T-helper 22 cell (primary cell): ENCODE results near the gene CD247.

Source experiments
- DNase-seq: peaks from one replicate; pipeline ENCODE4 v3.0.0-alpha.2; 2020; ENCODE audit warnings: low read depth

The CD247 gene

DNA sequence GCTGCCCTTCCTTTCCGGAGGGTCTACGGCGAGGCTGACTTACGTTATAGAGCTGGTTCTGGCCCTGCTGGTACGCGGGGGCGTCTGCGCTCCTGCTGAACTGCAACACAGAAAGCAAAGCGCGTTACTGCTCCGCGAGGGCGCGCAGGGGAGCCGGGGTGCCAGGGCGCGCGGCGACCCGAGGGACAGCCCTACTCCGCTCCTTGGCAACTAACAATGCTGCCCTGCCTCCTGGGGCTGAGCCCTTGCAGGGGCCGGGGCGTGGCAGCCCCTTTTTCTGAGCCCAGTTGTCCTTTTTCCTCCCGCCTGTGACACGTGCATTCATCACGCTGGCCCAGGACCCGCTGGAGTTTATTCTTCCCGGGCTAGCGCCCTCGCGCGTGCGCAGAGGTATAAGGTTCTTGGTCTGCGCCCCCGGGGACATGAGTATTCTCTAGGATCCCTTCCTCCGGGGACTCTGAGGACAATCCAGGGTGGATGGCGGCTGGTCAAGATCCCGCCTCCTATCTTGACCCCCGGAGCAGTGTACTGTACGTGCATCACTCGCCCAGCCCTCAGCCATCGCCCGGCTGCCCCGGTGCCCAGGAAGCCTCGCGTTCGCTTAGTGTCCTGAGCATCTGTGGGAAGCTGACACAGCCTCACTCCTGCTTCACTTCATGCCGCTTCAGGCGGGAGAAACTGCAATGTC is 78.9 kb downstream of the CD247 start:
- DNase-seq: no peak

DNA sequence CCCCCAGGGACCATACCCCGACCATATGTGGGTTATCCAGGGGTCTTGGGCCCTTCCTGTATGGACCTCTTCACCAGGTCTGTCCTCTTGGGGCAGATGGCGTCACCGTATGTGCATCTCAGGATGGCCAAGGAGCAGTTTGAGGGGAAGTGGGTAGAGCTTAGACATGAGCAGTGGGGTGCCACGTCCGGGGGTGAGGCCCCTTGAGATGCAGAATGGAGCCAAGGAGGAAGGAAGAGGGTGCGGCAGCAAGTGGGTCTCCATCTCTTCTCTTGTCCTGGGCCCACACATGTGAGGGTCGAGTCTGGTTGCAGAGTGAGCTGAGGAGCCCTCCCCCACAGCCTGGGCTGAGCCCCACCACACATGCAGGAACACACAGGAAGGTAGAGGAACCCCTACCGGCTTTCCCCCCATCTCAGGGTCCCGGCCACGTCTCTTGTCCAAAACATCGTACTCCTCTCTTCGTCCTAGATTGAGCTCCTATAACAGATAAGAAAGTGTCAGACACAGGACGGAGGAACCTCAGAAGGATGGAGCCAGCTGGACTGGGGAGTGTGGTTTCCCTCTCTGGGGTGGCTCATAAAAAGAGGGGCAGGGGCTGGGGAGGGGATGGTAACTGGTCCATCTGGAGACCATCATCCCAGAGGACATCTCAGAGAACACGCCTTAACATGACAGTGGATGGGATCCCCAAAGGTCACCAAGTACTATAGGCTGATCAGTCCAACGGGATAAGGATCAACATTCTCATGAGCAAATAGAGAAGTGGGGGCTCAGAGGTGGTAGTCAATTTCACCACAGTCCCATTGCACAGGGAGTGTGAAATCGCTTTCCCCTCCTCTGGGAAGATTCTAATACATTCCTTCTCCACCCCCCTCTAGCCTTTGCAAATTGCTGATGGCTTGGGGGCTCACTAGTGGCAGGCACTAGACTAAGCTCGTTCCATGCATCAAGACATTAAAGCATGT is 79.9 kb downstream of the CD247 start:
- no peak for DNase-seq

DNA sequence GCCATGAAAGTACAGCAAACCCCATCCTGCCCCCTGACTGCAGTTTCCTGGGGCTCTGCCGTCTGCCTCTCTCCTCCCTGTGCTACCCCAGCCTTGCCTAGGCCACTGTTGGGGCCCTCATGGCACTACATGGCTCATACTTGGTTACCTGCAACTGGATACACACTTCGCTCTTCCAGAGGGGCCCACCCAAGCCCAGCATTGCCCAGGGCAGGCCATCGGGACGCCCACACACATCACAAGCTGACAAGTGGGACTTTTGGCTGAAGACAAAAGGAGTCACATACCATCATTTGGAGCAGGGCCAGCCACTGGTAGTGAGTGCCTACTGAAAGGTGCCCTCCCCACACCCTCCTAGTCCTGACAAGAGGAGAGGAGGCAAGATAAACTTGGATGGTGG is 82.8 kb downstream of the CD247 start:
- no peak for DNase-seq

DNA sequence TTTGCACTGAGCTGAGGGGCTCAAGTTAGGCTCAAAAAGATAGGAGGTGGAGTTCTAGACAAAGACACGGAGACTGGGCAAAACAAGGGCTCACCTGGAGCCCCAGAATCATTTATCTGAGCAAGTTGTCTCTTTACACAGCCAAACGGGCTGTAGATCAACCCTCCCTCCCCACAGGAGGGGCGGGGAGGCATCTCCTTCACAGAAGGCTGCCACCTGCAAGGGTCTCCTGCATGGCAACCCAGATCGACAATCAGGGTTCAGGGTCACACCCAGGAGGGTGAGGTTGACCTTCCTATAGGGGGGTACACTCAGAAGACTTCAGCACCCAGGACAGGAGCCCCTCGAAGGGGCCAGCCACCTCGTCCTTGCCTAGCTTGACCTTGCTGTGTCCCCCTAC is 84.0 kb downstream of the CD247 start:
- no peak for DNase-seq

DNA sequence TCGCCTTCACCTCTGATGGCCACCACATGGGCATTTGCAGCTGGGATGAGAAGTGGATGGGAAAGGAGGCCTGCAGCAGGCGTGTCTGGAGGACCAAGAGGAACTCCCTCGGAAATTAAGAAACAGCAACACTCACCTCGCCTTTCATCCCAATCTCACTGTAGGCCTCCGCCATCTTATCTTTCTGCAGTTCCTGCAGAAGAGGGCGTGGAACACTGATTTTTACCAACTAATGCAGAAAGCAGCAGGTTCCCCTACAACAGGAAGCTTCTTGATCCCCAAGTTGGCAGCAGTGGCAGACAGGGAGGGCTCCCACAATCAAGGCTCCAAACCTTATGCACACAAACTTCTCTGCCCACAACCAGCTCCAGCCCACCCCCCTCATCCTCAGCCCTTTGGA is 84.4 kb downstream of the CD247 start:
- DNase-seq: no peak

DNA sequence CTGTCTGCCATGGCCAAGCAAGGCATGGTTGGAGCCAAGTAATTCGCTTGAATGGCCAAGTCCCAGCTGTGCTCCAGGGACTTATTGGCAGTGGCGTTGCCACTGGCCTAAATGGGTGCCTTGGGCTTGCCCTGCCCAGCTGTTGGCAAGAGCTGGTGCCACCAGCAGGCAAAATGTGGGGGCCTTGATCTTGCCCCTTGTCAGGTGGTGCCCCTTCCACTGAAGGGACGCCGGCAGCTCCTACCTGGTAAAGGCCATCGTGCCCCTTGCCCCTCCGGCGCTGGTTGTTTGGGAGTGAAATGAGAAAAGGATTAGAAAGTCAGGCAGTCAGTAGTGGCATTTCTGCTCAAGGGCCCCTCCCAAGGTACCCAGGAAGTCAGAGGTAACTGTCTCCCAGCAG is 85.5 kb downstream of the CD247 start:
- DNase-seq: no peak

DNA sequence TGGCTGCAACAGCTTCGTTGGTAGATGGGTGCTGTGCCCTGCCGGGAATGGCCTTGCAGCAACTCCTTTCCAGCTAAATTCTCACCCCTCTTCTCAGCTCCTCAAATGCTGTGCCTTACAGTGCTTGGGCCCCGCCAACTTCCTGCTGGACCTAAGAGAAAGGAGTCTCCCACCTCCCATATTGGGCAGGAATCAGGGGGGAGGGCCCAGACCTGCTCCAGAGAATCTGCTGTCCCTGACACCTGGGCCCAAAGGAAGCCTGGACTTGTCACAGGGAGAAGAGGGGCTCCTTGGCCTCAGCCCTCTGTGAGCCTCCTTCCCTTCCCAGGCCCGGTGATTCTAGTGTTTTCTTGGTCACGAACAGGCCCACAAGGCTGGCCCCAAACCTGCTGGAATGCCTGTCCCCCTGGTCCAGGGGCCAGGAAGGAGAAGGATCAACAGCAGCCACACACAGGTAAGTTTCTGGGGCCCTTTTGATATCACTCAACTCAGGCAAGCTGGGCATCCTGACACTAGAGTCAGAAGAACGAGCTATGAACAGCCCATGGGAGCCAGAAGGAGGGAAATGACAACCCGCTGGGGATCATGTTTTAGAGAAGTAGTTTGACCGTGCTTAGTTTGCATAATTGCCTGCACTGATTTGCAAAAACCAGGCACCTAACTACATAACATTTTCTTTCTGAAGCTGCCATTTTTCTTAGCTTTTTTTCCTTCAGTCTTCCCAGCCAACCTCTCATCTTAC is 86.2 kb downstream of the CD247 start:
- no peak for DNase-seq

DNA sequence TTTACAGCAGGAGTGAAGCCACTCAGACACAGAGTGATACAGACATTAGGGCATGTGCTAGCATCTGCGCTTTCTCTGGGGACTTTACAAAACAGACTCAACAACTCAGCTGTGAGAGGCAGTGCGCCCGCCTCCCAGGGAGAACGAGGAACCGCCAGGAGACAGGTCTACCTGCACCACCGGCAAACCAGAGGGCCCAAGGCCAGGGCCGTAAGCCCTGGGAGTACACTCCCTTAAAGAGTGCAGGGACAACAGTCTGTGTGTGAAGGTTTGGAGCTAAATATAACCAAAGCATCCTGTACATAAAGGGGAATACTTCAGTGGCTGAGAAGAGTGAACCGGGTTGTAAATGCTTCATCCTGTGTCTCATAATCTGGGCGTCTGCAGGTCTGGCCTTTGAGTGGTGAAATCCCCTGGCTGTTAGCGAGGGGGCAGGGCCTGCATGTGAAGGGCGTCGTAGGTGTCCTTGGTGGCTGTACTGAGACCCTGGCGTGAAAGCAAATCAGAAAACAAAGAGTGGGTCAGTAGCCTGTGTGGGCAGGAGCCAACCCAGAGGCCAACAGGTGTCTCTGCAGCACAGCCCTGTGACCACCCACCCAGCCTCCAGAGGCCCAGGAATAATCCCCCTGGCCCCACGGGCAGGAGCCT is 86.9 kb downstream of the CD247 start:
- no peak for DNase-seq

DNA sequence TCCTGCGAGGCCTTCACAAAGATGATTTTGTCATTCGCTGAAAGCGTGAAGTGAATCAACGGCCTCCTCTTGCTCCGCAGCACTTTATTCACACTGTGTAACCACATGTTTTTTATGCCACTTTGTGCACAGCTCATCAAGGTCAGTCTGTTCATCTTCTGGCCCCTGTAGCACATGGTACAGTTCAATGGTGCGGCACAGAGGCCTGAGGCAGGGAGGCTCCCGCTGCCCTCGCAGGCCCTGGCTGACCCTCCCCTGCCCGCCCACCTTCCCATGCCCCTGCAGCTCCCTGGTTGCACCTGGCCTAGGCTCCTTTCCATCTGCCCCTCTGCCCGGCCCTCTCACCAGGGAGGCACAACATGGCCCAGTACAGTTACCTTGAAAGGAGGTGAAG is 87.5 kb downstream of the CD247 start:
- no peak for DNase-seq

DNA sequence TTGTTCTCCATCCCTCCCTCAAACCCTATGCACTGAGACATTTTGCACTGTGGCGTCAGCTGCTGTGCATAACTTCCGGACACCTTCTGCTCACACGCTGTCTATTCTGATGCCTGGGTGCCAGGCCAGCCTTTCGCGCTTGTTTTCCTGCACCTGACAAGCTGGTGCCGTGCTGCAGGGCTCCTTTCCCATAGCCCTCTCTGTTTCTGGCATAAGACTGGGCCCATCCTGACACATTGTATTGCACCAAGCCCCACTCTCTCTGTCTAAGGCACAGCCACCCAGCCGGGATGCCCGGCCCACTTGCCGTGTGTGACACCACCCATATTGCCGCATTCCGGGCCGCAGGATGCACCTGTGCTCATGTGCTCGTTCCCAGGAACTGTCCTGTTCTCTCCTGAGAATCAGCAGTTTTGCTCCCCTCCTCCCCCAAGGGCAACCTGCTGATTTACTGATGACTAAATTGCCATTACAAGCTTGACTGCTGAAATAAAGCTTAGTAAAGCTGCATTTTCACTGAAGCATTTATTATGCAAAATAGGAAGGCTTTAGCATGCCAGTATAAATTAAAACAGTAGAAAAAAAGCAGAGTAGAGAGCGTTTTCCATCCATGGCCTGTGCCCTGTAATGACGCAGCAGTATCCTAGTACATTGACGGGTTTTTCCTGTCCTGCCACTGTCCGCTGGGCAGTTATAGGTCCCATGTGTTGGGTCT is 88.0 kb downstream of the CD247 start:
- DNase-seq: no peak

DNA sequence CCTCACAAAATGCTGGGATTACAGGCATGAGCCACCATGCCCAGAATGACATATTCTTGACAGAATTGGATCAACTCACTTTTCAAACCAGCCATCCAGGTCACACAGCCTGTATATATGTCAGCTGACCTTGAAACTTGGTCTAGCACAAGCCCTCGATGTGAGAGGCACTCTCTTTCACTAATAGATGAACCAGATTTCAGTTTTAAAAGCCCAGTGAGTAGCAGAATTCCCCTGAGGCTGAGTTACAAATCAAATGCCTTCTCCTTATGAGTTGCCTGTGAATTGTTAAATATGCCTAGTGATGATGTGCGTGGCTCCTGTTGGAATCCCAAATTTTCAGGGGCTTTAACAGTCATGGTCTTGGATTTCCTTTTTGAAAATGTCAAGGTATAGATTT is 88.7 kb downstream of the CD247 start:
- DNase-seq: no peak

DNA sequence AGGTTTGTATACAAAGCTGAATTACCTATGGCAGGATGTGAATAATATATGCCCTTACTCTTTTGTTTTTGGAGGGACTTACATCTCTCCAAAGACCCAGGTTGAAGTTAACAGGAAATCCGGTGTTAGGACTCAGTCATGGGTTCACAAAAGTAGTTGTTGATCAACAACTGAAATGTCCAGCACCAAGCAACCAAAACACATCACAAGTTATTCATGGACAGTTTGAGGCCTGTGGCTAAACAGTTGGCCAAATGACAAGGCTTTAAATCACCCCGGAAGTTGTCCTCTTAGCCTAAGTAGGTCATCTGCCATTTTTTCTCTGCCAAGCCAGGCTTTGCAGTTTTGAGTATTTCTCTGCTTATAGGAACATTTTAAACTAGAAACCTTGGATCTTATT is 89.9 kb downstream of the CD247 start:
- DNase-seq: no peak

DNA sequence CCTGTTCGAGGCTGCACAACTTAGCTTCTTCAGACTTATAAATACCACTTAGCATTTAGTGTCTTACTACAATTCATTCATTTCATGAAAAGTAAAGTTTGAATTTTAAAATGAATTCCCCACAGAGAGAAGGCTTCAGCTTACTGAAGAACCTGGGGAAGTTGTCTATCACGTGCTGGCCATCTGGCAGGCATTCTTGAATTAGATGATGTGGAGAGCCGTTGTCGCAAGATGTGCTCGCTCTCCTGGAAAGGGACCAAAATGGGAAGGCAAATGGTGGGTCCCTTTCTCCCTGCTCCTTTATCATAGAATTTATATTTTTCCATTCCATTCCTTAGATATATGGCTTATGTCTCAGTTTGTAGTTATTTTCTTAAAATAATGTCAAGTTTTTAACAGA is 90.5 kb downstream of the CD247 start:
- no peak for DNase-seq

DNA sequence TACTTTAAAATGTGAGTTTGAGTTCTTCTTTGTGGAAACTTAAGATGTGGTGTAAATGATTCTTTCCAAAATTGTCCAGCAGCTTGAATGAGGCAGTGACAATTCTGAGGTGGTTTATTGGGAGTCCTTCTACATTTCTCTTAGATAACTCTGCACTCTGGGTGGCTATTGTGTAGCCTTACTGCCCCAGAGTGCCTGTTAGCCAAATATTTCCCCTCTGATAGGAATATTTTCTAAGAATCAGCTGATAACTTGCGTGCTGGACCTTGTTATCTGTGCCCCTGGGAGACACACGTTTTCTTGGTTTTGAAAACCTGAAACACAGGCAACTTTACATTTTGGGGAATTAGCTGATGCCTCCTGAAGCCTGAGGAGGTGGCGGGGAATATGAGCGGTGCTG is 91.6 kb downstream of the CD247 start:
- no peak for DNase-seq

DNA sequence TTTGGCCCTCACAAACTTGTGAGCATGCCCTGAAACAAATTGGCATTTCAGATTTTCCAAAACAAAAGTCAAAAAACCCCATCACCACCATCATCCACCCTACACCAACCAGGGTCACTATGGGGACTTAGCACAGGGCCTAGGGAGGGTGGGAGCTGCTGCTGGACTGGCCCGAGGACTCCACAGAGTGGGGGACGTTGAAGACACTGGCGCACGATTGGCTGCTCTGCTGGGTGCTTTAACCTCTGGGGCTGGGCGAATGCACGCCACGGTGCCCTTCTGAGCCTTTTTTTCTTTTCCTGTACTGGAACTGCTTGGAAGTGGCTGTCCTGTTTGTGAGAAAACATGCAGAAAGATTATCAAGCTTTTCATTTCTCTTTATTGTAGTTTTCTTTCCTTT is 92.8 kb downstream of the CD247 start:
- DNase-seq: no peak

DNA sequence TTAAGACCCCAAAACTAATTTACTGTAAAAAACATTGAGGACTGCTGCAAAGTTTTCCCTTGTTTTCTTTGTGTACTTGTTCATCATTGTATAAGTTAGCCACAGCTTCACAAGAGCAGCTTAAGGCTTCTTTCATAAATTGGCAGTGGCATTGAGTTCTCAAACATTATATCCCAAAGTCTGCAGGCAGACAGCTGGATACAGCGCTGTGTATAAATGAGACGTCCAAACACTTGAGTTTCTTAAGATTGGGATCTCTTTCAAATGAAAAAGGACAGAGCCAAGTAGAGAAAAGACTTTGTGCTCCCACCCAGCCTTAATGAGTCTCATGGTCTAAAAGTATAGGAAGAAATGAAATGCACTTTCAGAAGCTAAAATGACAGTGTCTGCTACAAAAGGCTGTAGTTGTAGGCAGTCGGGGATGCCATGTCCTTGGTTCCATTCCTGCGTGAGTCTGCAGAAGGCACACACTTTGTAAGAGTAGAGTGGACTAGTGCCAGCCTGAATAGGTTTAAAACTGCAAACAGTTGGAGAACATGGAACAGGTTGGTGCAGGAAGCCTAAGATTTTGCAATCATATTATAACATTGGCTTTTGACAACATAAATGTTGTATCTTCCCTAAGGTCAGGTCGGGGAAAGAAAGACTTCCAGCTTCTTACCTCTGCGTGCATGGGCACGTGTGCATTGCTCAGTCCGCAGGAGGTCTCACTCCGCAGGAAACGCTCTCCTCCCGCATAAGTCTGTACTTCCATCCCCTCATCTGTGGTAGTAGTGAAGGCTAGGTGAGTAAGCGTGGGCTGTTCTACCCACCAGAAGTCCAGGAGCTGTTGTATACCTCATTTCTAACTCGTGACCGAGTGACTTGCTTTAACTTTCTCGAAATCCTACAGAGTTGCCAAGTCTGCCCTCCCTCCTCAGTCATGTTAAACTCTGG is 94.4 kb downstream of the CD247 start:
- DNase-seq: no peak

DNA sequence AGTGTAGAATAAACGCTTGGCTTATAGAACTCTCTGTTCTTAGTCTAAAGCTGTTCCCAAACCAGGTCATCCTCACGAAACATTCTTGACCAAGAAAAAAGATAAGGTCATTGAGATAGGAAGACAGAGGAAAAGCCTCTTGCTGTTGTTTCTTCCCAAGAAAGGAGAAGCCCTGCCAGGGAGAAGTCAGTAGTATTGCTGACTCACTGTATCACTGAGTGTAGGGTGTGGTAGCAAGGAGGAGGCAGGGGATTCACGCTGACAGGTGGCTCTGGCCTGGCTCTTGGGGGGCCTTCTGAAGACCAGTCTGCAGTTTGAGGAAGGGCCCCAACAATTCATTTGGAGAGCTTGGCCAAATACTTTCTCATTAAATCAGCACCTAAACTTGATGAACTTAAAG is 97.8 kb downstream of the CD247 start:
- no peak for DNase-seq

DNA sequence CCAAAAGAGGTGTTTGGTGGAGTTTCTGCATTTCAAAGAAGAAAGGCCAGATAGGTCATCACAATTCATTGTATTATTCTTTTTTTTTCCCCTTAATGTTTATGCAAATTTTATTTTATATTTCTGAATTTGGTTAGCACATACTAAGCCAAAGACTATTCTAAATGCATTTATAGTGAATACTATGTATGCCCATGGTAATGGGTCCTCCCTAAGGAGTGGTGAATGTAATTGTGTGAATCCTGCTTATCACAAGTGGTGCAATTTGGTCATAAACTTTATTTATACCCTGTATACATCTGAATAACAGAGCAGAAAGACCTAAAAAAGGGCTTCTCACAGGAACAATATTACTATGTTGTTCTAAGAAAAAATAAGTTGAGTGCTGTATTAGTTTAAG is 99.1 kb downstream of the CD247 start:
- no peak for DNase-seq

DNA sequence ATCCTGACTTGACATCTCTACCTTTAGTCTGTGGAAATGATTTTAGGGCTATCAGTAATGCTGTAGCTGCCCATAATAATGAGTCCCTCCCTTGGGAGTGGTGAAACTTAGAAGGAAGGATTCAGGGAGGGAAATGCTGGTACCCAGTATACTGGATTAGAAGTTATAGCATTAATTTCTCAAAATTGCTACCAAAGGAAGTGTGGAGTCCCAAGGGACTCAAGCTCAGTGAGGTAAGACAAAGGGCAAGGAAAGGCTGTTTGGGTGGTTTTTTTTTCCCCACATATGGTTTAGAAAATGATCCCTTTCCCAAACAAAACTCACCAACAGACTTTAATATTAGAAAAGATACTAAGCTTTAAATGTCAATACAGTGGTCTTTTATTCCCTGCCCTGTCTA is 99.9 kb downstream of the CD247 start:
- DNase-seq: no peak

DNA sequence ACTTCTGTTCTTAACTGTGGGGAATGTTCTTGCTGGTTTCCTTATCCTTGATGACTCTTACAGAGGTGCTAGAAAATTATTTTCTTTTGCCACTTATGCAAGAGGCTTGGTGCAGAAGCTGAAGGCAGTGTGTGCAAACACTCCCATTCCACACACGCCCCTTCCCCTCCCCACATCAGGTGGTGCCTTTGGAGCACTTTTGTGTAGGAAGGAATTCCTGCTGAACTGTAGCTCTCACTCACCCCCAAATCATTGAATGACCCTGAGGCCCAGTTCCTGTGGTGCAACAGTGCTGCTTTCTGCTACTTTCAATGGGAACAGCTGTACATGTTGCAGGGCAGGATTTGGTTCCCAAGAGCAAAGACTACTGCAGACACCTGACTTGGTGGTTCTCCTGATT is 101.8 kb downstream of the CD247 start:
- no peak for DNase-seq

DNA sequence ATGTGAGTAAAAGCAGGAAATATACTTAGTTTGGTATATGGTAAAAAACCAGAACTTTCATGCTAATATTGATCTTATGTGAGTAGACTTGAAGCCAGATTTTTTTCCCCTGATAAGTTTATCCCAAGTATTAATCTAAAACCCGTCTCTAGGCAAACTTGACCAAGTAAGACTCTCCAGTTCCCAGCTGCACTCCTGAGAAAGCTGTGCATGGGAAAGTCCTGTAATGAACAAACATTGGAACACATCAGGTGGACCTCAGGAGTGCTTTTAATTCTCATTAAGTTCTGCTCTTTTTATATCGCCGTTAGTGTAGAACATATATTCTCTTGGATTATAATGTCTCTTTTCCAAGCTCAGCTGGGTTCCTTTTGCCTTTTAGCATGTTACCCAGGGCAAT is 105.0 kb downstream of the CD247 start:
- no peak for DNase-seq
